ENCODE measurements around the gene ANKAR. TPM values are rescaled to one million over a fixed set of nuclear protein-coding genes. Genes with fewer than 3 reads are reported as not detected.

ANKAR gene
- total and polyA plus RNA-seq, 3 donors from 2014 or later, result 20.3 to 32.8 (median 22.1) TPM

DNA sequence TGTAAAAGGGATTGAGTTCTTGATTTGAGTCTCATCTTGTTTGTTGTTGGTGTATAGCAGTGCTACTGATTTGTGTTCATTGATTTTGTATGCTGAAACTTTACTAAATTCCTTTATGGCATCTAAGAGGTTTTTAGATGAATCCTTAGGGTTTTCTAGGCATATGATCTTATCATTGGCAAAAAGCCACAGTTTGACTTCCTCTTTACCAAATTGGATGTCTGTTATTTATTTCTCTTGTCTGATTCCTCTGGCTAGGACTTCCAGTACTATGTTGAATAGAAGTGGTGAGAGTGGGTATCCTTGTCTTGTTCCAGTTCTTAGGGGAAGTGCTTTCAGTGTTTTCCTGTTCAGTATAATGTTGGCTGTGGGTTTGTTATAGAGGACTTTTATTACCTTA lies 4.8 kb downstream of the ANKAR start:
- TF ChIP-seq, protein P1, sequence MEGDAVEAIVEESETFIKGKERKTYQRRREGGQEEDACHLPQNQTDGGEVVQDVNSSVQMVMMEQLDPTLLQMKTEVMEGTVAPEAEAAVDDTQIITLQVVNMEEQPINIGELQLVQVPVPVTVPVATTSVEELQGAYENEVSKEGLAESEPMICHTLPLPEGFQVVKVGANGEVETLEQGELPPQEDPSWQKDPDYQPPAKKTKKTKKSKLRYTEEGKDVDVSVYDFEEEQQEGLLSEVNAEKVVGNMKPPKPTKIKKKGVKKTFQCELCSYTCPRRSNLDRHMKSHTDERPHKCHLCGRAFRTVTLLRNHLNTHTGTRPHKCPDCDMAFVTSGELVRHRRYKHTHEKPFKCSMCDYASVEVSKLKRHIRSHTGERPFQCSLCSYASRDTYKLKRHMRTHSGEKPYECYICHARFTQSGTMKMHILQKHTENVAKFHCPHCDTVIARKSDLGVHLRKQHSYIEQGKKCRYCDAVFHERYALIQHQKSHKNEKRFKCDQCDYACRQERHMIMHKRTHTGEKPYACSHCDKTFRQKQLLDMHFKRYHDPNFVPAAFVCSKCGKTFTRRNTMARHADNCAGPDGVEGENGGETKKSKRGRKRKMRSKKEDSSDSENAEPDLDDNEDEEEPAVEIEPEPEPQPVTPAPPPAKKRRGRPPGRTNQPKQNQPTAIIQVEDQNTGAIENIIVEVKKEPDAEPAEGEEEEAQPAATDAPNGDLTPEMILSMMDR (IDR thresholded peaks at IDR 0.05), result no peak
- TF ChIP-seq POLR2A (IDR thresholded peaks at IDR 0.05), result no peak
- H3K36me3 ChIP-seq (ENCODE audit: low read depth, missing control alignments), result no peaks in the 10 kb centered on the region
- no peak overlapping the region for H3K27ac ChIP-seq
- DNase-seq, result no peak
- H3K4me3 ChIP-seq, result no peak overlapping the region
- H3K4me1 ChIP-seq, result peaks cover 5% of the 10 kb centered on the region
- intact Hi-C loops (cut with DNase I; ENCODE audit: low total_unique reads), result no loop called here
- no peaks in the 10 kb centered on the region for H3K9me3 ChIP-seq
- H3K27me3 ChIP-seq, result no peaks in the 10 kb centered on the region

DNA sequence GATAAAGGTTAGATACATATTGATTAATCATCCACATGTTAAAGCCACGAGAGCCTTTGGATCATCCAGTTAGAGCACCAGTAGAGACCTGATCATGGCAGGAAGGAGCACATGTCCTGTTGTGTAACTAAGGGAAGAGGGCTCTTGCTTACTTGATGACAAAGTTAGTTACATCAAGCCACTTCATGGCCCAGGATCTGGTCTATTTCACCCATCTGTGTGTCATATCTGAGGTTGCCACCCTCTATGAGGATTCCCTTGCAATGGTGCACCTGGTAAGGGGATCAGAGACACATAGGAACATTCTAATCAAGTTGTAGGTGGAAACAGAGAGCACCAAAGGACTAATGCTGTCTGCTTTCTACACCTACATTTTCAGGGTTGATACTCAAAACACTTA lies 6.7 kb downstream of the ANKAR start:
- Histone ChIP-seq H3K27ac (no peak overlapping the region), H3K4me1 (no peaks in the 10 kb centered on the region), H3K36me3 (ENCODE audit: low read depth, missing control alignments) (no peaks in the 10 kb centered on the region), H3K27me3 (no peaks in the 10 kb centered on the region), H3K4me3 (no peak overlapping the region), H3K9me3 (no peaks in the 10 kb centered on the region)
- TF ChIP-seq, protein P1 (IDR thresholded peaks at IDR 0.05), result no peak
- TF ChIP-seq POLR2A (IDR thresholded peaks at IDR 0.05), result no peak
- no peak for DNase-seq
- WGBS, 2 donors, result 79 to 89% methylated on average over 1 of the region's 1 CpG
- intact Hi-C loops (cut with DNase I; ENCODE audit: low total_unique reads), result no loop called here

DNA sequence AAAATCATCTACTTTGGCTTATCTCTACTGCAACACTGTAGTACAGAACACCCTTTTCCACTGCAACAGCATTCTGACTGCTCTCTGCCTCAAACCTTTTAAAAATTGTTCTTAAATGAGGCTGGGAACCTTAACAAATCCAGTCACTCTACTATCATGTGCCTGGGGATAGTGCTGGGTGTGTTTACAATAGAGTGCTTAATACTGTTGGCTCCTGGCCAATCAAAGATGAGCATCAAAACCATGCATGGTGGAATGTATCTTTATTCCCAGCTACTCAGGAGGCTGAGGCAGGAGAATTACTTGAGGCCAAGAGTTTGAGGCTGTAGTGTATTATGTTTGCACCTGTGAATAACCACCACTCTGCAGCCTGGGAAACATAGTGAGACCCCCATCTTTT lies 7.4 kb downstream of the ANKAR start:
- H3K4me3 ChIP-seq, result no peak overlapping the region
- TF ChIP-seq, protein P1 (IDR thresholded peaks at IDR 0.05), result no peak
- TF ChIP-seq POLR2A (IDR thresholded peaks at IDR 0.05), result no peak
- no peaks in the 10 kb centered on the region for H3K9me3 ChIP-seq
- DNase-seq, result no peak
- H3K27ac ChIP-seq, result no peak overlapping the region
- H3K36me3 ChIP-seq (ENCODE audit: low read depth, missing control alignments), result no peaks in the 10 kb centered on the region
- no peaks in the 10 kb centered on the region for H3K27me3 ChIP-seq
- intact Hi-C loops (cut with DNase I; ENCODE audit: low total_unique reads), result no loop called here
- no peaks in the 10 kb centered on the region for H3K4me1 ChIP-seq

DNA sequence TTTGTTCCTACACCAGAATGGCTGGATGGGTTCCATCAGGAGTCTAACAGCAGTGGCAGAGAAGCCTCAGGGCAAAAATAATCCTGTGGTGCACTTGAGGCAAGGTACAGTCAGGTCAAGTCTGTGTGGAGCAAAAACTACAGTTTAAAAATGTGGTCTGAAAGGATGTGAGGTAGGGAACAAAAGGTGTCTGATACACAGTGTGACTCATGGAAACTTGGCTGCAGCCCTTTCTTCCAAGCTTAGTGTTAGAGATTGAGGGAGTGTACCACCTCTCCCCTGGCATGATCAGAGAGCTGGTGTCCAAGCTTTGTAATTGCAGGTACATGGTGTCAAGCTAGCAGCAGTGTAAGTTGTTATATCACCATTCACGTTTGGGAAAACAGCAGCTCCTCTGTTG lies 8.9 kb downstream of the ANKAR start:
- H3K27ac ChIP-seq, result no peak overlapping the region
- H3K27me3 ChIP-seq, result no peaks in the 10 kb centered on the region
- TF ChIP-seq, protein P1 (IDR thresholded peaks at IDR 0.05), result no peak
- no peak for TF ChIP-seq POLR2A (IDR thresholded peaks at IDR 0.05)
- H3K4me1 ChIP-seq, result no peaks in the 10 kb centered on the region
- 38 to 70% methylated on average over 1 of the region's 1 CpG for WGBS, 2 donors
- no peak for DNase-seq
- intact Hi-C loops (cut with DNase I; ENCODE audit: low total_unique reads), result no loop called here
- no peaks in the 10 kb centered on the region for H3K9me3 ChIP-seq
- no peak overlapping the region for H3K4me3 ChIP-seq
- H3K36me3 ChIP-seq (ENCODE audit: low read depth, missing control alignments), result no peaks in the 10 kb centered on the region

DNA sequence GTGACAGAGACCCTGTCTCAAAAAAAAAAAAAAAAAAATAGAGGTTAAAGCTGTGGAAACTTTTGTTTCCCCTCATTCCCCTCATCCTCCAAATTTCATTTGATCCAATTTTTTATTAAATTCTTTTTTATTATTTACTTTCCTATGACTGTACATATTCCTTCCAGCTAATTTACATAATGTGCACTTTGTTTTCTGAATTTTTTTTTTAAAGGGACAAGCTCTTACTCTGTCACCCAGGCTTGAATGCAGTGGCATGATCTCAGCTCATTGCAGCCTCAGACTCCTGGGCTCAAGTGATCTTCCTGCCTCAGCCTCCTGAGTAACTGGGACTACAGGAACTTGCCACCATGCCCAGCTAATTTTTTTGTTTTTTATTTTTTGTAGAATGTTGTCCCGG lies 10.3 kb downstream of the ANKAR start:
- no peak for TF ChIP-seq POLR2A (IDR thresholded peaks at IDR 0.05)
- TF ChIP-seq, protein P1 (IDR thresholded peaks at IDR 0.05), result no peak

More for the DNA sequence above, 10.3 kb downstream of the ANKAR start:
- WGBS, 2 donors, result 48 to 59% methylated on average over 1 of the region's 1 CpG
- Histone ChIP-seq H3K9me3 (no peaks in the 10 kb centered on the region), H3K27me3 (no peaks in the 10 kb centered on the region), H3K4me1 (no peaks in the 10 kb centered on the region), H3K36me3 (ENCODE audit: low read depth, missing control alignments) (no peaks in the 10 kb centered on the region), H3K27ac (no peak overlapping the region), H3K4me3 (no peak overlapping the region)
- intact Hi-C loops (cut with DNase I; ENCODE audit: low total_unique reads), result no loop called here
- no peak for DNase-seq

All from testis (tissue), 3 donors.